GM21515 (cell line): ENCODE measurements around the gene ALG12.

Source experiments
- ATAC-seq: cut with Tn5 transposase; IDR thresholded peaks from one replicate; pipeline ENCODE4 v1.9.1; 2021; ENCODE audit not compliant: unreplicated experiment

ALG12 gene

DNA sequence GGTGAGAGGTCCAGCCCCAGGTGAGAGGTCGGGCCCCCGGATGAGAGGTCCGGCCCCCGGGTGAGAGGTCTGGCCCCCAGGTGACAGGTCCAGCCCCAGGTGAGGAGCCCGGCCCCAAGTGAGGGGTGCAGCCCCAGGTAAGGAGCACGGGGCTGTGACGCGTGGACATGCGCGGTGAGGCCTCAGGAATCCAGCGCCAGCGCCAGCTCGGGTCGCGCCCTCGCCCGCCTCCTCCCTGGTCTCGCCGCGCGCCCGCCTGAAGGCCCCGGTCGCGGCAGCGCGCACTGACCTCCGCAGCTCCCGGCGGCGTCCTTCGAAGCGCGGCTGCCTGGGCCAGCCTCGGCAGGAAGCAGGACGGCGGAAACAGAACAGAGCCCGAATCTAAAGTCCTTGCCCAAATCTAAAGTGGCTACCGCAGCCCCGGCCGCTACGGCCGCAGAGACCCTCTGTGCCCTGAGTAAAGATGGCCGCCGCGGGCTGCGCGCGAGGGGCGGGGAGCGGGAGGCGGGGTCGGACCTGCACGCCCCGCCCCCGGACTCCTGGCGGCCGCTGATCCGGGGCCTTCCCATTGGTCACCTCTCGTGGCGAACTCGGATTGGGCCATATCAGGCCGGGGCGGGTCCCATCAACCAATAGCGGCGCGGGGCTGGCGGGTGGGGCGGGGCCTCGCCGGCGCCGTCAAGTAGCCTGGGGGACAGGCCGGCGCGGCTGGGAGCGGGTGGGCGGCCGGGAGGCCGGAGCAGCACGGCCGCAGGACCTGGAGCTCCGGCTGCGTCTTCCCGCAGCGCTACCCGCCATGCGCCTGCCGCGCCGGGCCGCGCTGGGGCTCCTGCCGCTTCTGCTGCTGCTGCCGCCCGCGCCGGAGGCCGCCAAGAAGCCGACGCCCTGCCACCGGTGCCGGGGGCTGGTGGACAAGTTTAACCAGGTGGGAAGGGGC is at the start of gene ALG12, which contains the start of gene CRELD2:
Gene ALG12 (minus strand): TSS at position 465 of the 937 bp plus-strand sequence. CDS start 4,673 bp downstream, outside the sequence.
Gene CRELD2 (plus strand): TSS at position 661 of the 937 bp plus-strand sequence. CDS start 136 bp downstream, at position 797.
- ATAC-seq: peak; percentile 80

DNA sequence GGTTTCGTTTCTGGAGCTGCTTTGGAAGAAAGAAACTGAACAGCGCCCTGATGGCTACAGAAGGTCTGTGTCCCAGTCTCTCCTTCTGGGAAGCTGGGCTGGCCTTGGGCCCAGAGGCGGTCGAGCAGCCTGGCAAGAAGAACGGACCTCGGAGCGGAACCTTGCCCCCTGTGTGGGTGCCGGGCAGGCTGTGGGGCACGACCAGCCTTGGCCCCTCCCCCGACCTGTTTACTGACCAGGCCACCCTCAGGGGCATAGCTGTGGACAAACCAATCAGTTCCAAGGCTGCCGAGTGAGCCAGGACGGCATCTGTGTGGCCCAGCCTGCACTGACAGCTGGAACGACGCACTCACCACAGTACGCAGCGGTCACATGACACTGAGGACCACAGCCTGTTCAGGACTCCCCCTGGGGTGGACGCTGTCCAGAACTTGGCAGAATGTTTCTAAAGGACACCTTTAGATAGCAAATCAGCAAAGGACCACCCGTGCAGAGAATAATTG is 49.5 kb upstream of the ALG12 start:
- ATAC-seq: no peak

DNA sequence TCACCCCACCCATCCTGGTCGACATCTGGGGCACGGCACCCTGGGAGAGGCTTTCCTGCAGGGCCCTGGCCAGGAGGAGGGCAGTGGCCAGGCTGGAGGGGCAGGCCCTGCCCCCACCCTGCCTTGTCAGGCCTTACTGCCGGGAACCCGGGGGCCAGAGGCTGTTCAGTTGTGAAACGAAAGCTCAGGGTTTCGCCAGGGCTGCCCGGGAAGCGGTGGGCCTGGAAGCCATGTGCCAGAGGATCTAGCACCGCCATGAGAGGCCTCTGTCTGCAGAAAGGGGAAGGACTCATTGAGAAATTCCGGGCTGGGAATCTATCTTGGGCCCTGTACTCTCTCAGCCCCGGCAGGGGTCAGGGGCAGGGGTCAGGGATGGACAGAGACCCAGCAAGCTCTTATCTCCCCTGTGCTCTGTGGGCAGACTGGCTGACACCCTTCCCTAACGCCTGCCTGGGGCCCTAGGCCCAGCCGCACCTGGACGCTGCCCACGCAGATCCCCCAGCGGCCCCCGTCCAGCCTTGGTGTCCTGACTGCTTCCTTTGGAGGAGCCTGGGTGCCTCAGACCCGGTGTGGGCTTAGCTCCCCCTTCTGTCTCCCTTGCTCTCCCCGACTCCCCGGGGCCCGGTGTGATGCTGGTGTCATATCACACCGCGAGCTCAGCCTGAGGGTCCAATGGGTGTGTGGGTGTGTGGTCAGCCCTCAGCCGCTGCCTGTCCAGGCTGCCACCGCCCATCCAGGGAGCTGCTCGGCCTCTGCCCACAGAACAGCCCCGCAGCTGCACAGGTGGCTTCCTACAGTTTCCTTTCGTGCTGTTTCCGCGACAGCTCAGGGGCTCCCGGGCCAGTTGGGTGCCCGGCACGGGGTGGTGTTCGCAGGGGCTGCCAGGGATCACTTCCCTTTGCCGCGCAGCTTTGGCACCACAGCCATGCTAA is 48.8 kb upstream of the ALG12 start:
- no peak for ATAC-seq

DNA sequence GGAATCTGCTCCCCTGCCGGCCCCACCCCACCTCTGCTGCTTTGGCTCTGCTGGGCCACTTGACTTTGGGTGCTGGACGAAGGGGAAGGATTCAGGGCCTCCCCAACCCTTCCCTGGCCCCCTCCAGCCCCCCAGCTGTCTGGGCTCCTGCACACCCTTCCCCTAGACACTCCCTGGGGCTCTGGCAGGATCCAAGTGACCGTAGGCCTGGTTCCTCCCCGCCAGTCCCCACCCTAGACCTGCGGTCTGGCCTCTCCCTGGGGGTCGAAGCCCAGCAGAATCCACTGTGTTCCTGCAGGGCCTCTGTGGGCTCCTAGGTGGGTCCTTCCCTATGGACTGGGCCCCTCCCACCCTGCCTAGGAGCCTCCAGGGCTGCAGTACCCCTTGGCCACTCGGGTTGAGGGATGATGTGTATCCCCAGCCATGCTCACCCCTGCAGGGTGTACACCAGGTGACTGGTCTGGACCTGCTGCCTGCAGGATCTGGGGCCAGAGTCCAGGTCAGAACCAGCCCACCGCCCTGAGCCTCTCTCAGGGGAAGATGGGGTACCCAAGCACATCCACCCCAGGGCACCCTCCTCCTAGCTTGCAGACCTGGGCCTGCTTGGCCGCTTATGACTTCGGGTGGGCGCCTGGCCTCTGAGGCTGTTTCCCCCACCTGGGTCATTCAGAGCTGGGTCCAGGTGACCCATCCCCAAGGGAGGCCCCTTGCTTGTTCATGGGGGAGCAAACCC is 48.0 kb upstream of the ALG12 start:
- no peak for ATAC-seq

DNA sequence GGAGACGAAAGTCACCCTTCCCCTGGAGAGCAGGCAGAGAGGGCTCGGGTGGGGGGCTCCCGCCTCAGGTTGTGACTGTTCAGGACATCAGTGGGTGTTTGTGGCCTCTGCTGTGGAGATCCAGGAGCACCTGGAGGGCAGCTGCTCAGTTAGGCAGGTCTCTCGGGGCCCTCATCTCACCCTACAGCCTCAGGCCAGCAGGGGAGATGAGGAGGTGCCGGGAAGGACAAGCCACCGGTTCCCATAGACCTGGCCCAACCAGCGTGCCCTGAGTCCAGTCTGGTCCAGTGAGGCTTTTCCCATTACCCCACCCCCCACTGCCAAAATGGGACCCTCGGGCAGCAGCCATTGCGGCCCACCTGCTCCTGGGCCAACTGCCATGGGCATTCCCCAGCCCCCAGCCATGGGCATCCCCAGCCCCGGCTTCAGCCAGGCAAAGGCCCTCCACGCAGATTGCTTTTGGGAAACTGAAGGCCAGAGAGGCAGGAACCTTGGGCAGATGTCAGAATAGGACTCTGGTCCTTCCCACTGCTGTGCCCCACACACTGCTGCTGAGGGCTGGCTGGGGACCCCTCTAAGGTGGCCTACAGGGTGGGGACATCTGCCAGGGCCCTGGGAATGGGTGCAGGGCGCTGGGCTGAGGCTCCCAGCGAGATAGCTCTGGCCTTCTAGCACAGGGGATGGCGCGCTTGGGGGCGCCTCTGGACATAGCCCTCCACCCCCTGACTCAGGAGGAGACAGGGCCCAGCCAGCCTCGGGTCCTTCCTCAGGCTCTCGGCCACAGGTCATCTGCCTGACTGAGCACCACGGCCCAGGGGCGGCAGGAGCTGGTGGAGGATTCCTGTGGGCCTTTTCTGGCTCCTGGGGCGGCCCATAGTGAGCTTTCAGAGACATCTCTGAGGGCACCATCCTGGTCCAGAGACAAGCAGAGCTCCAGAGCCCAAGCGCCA is 47.1 kb upstream of the ALG12 start:
- no peak for ATAC-seq

DNA sequence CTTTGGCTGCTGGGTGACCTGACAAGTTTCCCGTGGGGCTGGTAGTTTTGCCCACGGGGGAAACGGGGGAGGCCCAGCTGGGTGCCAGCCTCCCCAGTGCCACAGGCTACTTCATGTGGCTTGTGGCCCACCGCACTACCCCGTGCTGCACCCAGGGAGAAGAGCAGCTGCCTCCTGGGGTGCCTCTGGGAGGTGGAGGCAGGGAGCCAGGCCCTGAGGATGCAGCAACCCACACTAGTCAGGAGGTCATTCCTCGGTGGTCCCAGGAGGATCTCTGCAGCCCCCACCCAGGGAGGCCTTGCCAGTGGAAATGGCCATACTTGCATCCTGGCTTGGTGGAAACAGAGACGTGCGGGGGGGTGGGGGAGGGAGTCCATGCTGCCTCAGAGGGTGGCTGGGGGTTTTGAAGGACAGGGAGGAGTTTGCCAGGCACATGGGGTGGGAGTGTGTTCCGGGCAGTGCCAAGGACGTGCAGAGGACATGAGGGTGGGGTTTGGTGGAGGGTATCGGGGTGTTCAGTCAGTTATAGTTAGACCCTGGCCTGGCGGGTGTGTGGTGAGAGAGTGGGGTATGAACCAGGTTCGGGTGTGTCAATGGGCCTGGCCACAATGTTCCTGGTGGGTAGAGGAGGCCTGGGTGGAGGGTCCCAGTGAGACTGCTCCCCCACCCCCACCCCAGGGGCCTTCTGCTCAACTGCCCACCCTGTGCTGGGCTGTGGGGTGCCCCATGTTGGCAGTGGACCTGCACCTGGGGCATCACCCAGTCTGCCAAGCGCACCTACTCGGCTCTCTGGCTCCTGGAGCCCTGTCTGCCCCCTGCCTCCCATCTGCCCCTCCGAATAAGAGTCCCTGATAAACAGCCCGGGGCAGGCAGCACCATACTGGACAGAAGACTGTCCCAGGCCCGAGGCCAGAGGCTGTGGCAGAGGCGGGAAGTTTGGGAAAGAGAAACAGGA is 46.2 kb upstream of the ALG12 start:
- ATAC-seq: no peak

DNA sequence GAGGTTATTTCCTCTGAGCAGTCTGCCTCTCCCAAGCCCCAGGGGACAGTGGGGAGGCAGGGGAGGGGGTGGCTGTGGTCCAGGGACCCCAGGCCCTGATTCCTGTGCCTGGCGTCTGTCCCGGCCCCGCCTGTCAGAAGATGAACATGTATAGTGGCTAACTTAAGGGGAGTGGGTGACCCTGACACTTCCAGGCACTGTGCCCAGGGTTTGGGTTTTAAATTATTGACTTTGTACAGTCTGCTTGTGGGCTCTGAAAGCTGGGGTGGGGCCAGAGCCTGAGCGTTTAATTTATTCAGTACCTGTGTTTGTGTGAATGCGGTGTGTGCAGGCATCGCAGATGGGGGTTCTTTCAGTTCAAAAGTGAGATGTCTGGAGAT is 45.4 kb upstream of the ALG12 start:
- no peak for ATAC-seq

DNA sequence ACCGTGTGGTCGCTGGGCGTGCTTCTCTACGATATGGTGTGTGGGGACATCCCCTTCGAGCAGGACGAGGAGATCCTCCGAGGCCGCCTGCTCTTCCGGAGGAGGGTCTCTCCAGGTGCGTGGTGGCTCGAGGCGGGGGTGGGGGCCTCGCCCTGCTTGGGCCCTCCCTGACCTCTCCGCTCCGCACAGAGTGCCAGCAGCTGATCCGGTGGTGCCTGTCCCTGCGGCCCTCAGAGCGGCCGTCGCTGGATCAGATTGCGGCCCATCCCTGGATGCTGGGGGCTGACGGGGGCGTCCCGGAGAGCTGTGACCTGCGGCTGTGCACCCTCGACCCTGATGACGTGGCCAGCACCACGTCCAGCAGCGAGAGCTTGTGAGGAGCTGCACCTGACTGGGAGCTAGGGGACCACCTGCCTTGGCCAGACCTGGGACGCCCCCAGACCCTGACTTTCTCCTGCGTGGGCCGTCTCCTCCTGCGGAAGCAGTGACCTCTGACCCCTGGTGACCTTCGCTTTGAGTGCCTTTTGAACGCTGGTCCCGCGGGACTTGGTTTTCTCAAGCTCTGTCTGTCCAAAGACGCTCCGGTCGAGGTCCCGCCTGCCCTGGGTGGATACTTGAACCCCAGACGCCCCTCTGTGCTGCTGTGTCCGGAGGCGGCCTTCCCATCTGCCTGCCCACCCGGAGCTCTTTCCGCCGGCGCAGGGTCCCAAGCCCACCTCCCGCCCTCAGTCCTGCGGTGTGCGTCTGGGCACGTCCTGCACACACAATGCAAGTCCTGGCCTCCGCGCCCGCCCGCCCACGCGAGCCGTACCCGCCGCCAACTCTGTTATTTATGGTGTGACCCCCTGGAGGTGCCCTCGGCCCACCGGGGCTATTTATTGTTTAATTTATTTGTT is 44.8 kb upstream of the ALG12 start:
- no peak for ATAC-seq

DNA sequence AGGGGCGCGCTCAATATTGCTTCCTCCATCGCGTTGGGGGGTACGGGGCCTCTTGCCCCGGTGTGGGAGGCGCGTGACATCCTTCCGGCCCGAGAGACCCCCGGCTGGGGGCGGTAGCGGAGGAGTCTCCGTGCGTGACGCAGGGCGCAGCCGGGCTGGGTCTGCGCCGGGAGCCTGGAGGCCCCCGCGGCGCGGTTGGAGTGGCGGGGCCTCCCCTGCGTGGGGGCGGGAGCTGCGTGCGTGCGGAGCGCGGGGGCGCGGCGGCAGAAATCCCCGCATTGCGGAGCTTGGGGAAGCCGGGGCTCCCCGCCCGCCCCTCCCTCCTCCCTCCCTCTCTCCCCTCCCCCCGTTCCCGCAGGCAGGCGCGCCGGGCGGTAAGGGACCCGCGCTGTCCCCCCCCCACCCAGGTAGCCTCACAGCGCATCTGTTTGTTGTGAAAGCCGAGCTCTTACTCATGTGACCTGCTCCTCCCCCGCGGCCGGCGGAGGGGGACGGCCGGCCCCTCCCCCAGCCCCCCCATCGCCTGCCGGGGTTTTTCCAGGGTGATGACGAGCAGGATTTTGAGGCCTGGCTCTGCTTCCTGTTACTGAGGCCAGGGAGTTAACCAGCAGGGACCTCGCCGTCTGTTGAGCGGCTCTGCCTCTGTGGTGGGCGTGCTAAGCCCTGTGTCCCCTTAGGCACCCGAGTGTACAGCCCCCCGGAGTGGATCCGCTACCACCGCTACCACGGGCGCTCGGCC is 43.9 kb upstream of the ALG12 start:
- no peak for ATAC-seq

DNA sequence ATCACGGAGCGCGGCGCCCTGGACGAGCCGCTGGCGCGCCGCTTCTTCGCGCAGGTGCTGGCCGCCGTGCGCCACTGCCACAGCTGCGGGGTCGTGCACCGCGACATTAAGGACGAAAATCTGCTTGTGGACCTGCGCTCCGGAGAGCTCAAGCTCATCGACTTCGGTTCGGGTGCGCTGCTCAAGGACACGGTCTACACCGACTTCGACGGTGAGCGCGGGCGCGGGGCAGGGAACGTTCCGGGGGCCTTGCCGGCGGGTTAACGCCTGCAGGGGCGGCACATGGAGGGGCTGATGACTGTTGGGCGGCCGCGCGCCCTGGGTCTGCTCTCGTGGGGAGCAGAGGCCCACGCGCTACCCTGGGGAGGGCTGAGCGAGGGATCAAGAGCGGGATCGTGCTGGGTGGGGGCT is 43.4 kb upstream of the ALG12 start:
- ATAC-seq: no peak

DNA sequence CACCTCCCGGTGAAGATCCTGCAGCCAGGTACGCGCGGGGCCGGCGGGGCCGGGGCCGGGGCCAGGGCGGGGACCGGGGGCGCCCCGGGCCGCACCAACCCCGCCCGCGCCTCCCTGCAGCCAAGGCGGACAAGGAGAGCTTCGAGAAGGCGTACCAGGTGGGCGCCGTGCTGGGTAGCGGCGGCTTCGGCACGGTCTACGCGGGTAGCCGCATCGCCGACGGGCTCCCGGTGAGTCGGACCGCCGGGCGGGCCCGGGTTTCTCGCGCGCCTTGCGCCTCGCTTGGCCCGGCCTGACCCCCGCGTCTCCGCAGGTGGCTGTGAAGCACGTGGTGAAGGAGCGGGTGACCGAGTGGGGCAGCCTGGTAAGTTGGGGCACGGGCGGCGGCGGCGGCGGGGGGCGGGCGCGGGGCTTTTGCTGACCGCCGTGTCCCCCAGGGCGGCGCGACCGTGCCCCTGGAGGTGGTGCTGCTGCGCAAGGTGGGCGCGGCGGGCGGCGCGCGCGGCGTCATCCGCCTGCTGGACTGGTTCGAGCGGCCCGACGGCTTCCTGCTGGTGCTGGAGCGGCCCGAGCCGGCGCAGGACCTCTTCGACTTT is 42.9 kb upstream of the ALG12 start:
- no peak for ATAC-seq

DNA sequence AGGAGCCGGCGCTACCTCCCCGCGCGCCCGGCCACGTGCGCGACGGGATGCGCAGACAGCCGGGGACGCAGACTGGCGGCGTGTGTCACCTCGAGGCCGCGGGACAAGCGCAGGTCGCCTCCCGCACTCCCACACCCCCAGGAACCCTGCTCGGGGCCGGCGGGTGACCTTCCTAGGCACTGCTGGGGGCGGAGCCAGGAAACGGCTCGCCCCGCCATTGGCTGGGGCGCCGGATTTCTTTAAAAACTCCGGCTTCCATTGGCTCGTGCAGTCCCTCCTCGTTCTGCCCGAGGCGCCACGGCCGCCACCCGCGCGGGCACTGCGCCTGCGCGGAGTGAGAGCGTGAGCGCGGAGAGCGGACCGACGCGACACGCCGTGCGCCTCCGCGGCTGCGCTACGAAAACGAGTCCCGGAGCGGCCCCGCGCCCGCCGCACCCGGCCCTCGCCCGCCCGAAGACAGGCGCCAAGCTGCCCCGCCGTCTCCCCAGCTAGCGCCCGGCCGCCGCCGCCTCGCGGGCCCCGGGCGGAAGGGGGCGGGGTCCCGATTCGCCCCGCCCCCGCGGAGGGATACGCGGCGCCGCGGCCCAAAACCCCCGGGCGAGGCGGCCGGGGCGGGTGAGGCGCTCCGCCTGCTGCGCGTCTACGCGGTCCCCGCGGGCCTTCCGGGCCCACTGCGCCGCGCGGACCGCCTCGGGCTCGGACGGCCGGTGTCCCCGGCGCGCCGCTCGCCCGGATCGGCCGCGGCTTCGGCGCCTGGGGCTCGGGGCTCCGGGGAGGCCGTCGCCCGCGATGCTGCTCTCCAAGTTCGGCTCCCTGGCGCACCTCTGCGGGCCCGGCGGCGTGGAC is 42.1 kb upstream of the ALG12 start, which contains the start of gene PIM3:
Gene PIM3 (plus strand): TSS at position 614 of the 846 bp plus-strand sequence. CDS start 176 bp downstream, at position 790.
- ATAC-seq: peak; percentile 51

DNA sequence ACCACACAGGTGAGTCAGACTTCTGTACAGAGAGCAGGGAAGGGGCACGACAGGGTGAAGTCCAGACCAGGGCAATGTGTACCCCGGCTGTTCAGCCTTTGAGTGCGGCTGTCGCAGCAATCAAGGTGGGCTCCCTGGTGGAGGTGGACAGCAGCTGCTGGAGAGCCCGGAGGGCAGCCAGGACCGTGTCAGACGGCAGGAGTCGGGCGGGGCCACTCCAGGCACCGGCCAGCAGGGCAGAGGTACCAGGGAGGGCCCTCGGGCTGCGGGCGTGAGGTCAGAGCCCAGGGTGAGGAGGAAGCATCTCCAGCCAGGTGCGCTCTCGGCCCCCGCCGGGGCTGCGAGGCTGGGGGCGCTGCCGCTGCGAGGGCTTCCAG is 41.5 kb upstream of the ALG12 start:
- ATAC-seq: peak; percentile 15

DNA sequence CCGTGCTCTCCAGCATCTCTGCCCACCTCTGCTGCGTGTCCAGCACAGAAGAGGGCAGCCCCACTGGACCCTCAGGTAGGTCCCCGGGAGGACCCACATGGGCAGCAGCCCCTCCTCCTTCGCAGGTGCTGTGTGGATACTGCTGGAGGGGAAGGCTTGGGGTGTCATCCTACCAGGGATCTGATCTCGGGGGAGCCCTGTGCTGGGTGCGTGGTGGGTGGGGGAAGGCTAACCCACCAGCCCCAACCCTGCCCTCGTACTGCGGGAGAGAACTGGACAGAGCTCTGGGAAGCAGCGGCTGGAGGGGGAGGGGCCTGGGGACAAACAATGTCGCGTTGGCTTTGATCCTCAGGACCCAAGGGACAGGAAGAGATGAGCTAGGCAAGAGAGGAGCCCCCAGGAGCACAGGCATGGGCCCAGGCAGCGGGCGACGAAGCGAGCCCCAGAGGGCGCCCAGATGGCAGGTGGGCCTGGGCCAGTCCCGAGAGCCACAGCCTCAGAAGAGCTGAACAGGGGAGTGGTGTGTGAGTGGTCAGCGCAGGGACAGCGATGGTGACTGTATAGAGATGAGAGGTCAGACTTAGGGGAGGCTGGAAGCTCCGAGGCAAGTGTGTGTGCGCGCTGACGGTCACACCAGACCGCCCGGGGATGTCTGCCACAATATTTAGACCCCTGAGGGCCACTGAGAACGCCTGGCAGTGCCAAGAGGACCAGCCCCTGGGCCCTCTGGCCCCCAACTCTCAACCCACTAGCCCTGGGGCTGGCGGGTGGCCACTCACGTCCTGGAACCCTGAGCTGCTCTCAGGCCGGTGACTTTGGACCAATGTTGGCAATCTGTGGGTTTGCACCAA is 40.9 kb upstream of the ALG12 start:
- no peak for ATAC-seq
